IMR-90 (cell line): ENCODE measurements around the gene DDIAS.

ENCODE experiments used
- CTCF ChIP-seq: conservative IDR thresholded peaks from 2 replicates; pipeline ENCODE4 v1.5.1; 2012; ENCODE audit warnings: mild to moderate bottlenecking, low read depth, low read length, improper control_type of control experiment
- MXI1 ChIP-seq: IDR thresholded peaks from 2 replicates; pipeline ENCODE4 v1.6.1; 2012; ENCODE audit warnings: low read depth, mild to moderate bottlenecking, low read length, moderate library complexity, borderline replicate concordance
- POLR2A ChIP-seq: IDR thresholded peaks from 2 replicates; pipeline ENCODE4 v1.6.1; 2012; ENCODE audit warnings: mild to moderate bottlenecking, low read depth, low read length
- RAD21 ChIP-seq: IDR thresholded peaks from 2 replicates; pipeline ENCODE4 v1.6.1; 2012; ENCODE audit warnings: low read length, improper control_type of control experiment
- RFX5 ChIP-seq: IDR thresholded peaks from 2 replicates; pipeline ENCODE4 v1.8.0; 2012; ENCODE audit warnings: low read depth, mild to moderate bottlenecking, low read length, moderate library complexity
- USF2 ChIP-seq: fragments of 150-350 bp; IDR thresholded peaks from 2 replicates; pipeline ENCODE4 v1.6.1; 2017; ENCODE audit warnings: mild to moderate bottlenecking, antibody characterized with exemption, low read length, low read depth

GRCh38 chr11:82959987-82960778, 58.6 kb downstream of the DDIAS start:
- TF ChIP-seq CTCF (no peak), POLR2A (no peak), RFX5 (no peak), MXI1 (no peak), RAD21 (no peak), USF2 (no peak)
